GM12878 (cell line): ENCODE data around the gene F13A1. TPM values are rescaled to one million over a fixed set of nuclear protein-coding genes. Genes with fewer than 3 reads are reported as not detected.

Experiments used
- ATAC-seq: fragments of 200-7000 bp; cut with Tn5 transposase; 3 replicates; pipeline ENCODE4 v1.9.1; 2020; ENCODE audit warnings: mild to moderate bottlenecking, moderate library complexity
- BruUV-seq: library from RNA; stranded (reverse); fragments of 400-500 nt; replicated peaks from 2 replicates; lab custom pipeline; 2021; lab: Mats Ljungman, UMichigan
- CTCF ChIA-PET: fragments of 300-600 bp; sonication (Branson Sonifier 250); formaldehyde crosslinking; extraction: SDS; loops from one replicate; lab custom pipeline; 2021; ENCODE audit warnings: inconsistent platforms; lab: Yijun Ruan, JAX
- POLR2A ChIA-PET: fragments of 350-600 bp; formaldehyde crosslinking; extraction: SDS; loops from one replicate; lab custom pipeline; 2021; ENCODE audit warnings: inconsistent platforms; lab: Charles Lee
- RAD21 ChIA-PET: fragments of 300-600 bp; sonication (Branson Sonifier 250); formaldehyde crosslinking; loops from one replicate; lab custom pipeline; 2023; ENCODE audit warnings: antibody characterized with exemption; ENCODE audit not compliant: unreplicated experiment; lab: Charles Lee
- SMC1A ChIA-PET: fragments of 300-600 bp; sonication (Branson Sonifier 250); formaldehyde crosslinking; loops from one replicate; lab custom pipeline; 2023; ENCODE audit not compliant: unreplicated experiment, uncharacterized antibody; lab: Charles Lee
- DNase-seq: peaks from one replicate; pipeline ENCODE4 v3.0.0-alpha.2; 2011; ENCODE audit warnings: low read depth, low spot score
- FAIRE-seq: peaks from 3 replicates; lab custom pipeline; 2011; peaks lifted over from hg19 to GRCh38; lab: Jason Lieb, UNC
- H2AFZ ChIP-seq: 2 replicates; pipeline ENCODE4 v1.6.0; 2011; ENCODE audit warnings: low read depth, low read length, control low read depth; ENCODE audit not compliant: control insufficient read depth
- H3K27ac ChIP-seq: 2 replicates; pipeline ENCODE4 v1.5.1; 2011; ENCODE audit warnings: control low read depth; ENCODE audit not compliant: control insufficient read depth, insufficient read depth
- H3K27me3 ChIP-seq, 2 experiments: replicated peaks in 1 of 2; 2 replicates each; pipeline versions ENCODE4 v1.6.0 to v1.6.1; 2011; ENCODE audit warnings: low read length in 1 of 2; ENCODE audit not compliant: control insufficient read depth in 2 of 2, insufficient read depth in 2 of 2
- H3K36me3 ChIP-seq, 2 experiments: 2 replicates each; pipeline ENCODE4 v1.5.1; 2011; ENCODE audit warnings: low read length in 1 of 2; ENCODE audit not compliant: control insufficient read depth in 2 of 2, insufficient read depth in 2 of 2
- H3K4me1 ChIP-seq: 2 replicates; pipeline ENCODE4 v1.6.1; 2011; ENCODE audit warnings: mild to moderate bottlenecking, low read length, moderate library complexity, mixed read lengths; ENCODE audit not compliant: control insufficient read depth, insufficient read depth
- H3K4me2 ChIP-seq: 2 replicates; pipeline ENCODE4 v1.6.0; 2011; ENCODE audit warnings: control low read depth; ENCODE audit not compliant: control insufficient read depth, insufficient read depth
- H3K4me3 ChIP-seq: fragments of 200-600 bp; sonication (generic); 2 replicates; pipeline ENCODE4 v1.5.1; 2016
- H3K79me2 ChIP-seq: 2 replicates; pipeline ENCODE4 v1.6.0; 2011; ENCODE audit warnings: low read length; ENCODE audit not compliant: control insufficient read depth, insufficient read depth
- H3K9ac ChIP-seq: 2 replicates; pipeline ENCODE4 v1.8.0; 2011; ENCODE audit warnings: low read length, control low read depth, mixed read lengths; ENCODE audit not compliant: control insufficient read depth, insufficient read depth
- H3K9me3 ChIP-seq: replicated peaks from 3 replicates; pipeline ENCODE4 v1.5.1; 2011; ENCODE audit warnings: mild to moderate bottlenecking, low read length; ENCODE audit not compliant: control insufficient read depth, insufficient read depth
- H4K20me1 ChIP-seq: 2 replicates; pipeline ENCODE4 v1.6.0; 2011; ENCODE audit not compliant: control insufficient read depth, insufficient read depth
- CBFB ChIP-seq: IDR thresholded peaks from 2 replicates; pipeline ENCODE4 v1.6.1; 2016; ENCODE audit warnings: antibody characterized with exemption, low read depth
- EP300 ChIP-seq, 2 experiments: fragments of 150-350 bp in 1 of 2; IDR thresholded peaks; 2 replicates each; pipeline ENCODE4 v1.6.1; 2011 to 2012; ENCODE audit warnings: low read depth in 2 of 2, low read length in 2 of 2, borderline replicate concordance in 1 of 2, improper control_type of control experiment in 1 of 2, inconsistent platforms in 1 of 2; ENCODE audit not compliant: control insufficient read depth in 1 of 2
- JUNB ChIP-seq: IDR thresholded peaks from 2 replicates; pipeline ENCODE4 v1.6.1; 2016; ENCODE audit warnings: antibody characterized with exemption, mild to moderate bottlenecking
- MYC ChIP-seq: IDR thresholded peaks from 2 replicates; pipeline ENCODE4 v1.6.1; 2011; ENCODE audit warnings: mild to moderate bottlenecking, low read length, moderate library complexity, inconsistent platforms; ENCODE audit not compliant: insufficient read depth, insufficient replicate concordance, insufficient read length, severe bottlenecking
- PKNOX1 ChIP-seq: fragments of 450-650 bp; IDR thresholded peaks from 2 replicates; pipeline ENCODE4 v1.6.1; 2016; ENCODE audit warnings: mild to moderate bottlenecking
- SMAD1 ChIP-seq: fragments of 450-650 bp; IDR thresholded peaks from 2 replicates; pipeline ENCODE4 v1.6.1; 2018; ENCODE audit warnings: mild to moderate bottlenecking, low read depth; ENCODE audit not compliant: partially characterized antibody
- SREBF1 ChIP-seq: IDR thresholded peaks from 2 replicates; pipeline ENCODE4 v1.6.1; 2012; ENCODE audit warnings: mild to moderate bottlenecking, low read length
- USF1 ChIP-seq: IDR thresholded peaks from 2 replicates; pipeline ENCODE4 v1.6.1; 2011; ENCODE audit warnings: borderline replicate concordance, low read depth, mild to moderate bottlenecking, moderate library complexity, mixed read lengths, low read length; ENCODE audit not compliant: insufficient read depth; ENCODE audit errors: extremely low read length
- USF2 ChIP-seq: IDR thresholded peaks from 2 replicates; pipeline ENCODE4 v1.6.1; 2011; ENCODE audit warnings: low read depth, low read length, improper control_type of control experiment, borderline replicate concordance
- WGBS: methylation state at CpG from one replicate; pipeline ENCODE4 v1.1.6; 2016; ENCODE audit warnings: low lambda C conversion rate; ENCODE audit not compliant: insufficient replicate concordance, insufficient coverage; ENCODE audit errors: missing lambda C conversion rate; 5-methylcytosine and 5-hydroxymethylcytosine counted together
- in situ Hi-C: fragments of 300-500 bp; cut with MboI; formaldehyde crosslinking; loops from 9 replicates; pipeline ENCODE4 v1.14.3; 2018; ENCODE audit warnings: mixed read lengths
- intact Hi-C: fragments of 100-400 bp; cut with micrococcal nuclease; formaldehyde crosslinking; loops from one replicate; pipeline ENCODE4 v1.14.2; 2022; ENCODE audit not compliant: unreplicated experiment
- polyA plus RNA-seq, 11 experiments: library from polyadenylated mRNA; depleted of rRNA in 4 of 11; unstranded in 6 of 11; stranded (reverse) in 5 of 11; fragments of >200 nt; fragmentation: Nextera tagmentation in 4 of 11; fragmentation: Illumina TruSeq in 1 of 11; extraction: Ambion mirVana in 4 of 11; extraction: Trizol in 1 of 11; gene quantifications; 1 replicate in 1 of 11; 2 replicates in 10 of 11; pipeline versions ENCODE4 v1.2.1 to v1.2.3, GENCODE V29; 2011 to 2016; ENCODE audit warnings: inconsistent platforms in 2 of 11, missing spikeins in 2 of 11, low read depth in 1 of 11
- total RNA-seq, 4 experiments: library from RNA; depleted of rRNA in 3 of 4; stranded (reverse); fragments of >200 nt in 3 of 4; fragmentation: Illumina TruSeq in 1 of 4; extraction: Trizol in 1 of 4; gene quantifications; 2 replicates each; pipeline versions ENCODE4 v1.2.1 to v1.2.3, GENCODE V29; 2013 to 2021

F13A1 gene
- total and polyA plus RNA-seq, 10 of the 15 experiments (the other 5 are each of a cell fraction or from before 2014, with no cell fraction given) = 0.48 to 1.8 (median 1.0) TPM

- H3K4me3 ChIP-seq = no peak overlapping the region
- ATAC-seq = no peak
- H2AFZ ChIP-seq = no peak overlapping the region
- no peak for TF ChIP-seq CBFB
- no peak for TF ChIP-seq SMAD1
- TF ChIP-seq PKNOX1 = no peak
- TF ChIP-seq USF2 = no peak
- TF ChIP-seq EP300 (IDR thresholded peaks at IDR 0.05; ENCODE audit: borderline replicate concordance in 1 of 2, control insufficient read depth in 1 of 2, low read depth in 2 of 2, low read length in 2 of 2) = no peak
- TF ChIP-seq SREBF1 = no peak
- no peak for TF ChIP-seq MYC
- no peak for TF ChIP-seq USF1
- no peak for TF ChIP-seq JUNB
- ChIA-PET CTCF (interaction anchor here (0.5 kb wide), 1 partner anchor 134 kb away, joined by 3 read pairs; no protein-coding TSS in a partner anchor), POLR2A (no interaction called here), SMC1A (interaction anchor here (1.4 kb wide), 1 partner anchor 10 kb away, joined by 6 read pairs; no protein-coding TSS in a partner anchor), RAD21 (no interaction called here)
- no peak overlapping the region for H3K27ac ChIP-seq
- H3K9me3 ChIP-seq = no peaks in the 10 kb centered on the region
- no peak for FAIRE-seq
- intact Hi-C loops = no loop called here
- no peak for DNase-seq
- no peaks in the 10 kb centered on the region for H3K4me1 ChIP-seq
- WGBS = 54% methylated on average over 4 of the region's 4 CpGs
- no peak overlapping the region for H3K9ac ChIP-seq
- no peak overlapping the region for H3K4me2 ChIP-seq
- in situ Hi-C loops = no loop called here
- BruUV-seq = no TSS peak
- H3K79me2 ChIP-seq = no peaks in the 10 kb centered on the region
- H3K36me3 ChIP-seq = no peaks in the 10 kb centered on the region
- no peaks in the 10 kb centered on the region for H4K20me1 ChIP-seq
- no peaks in the 10 kb centered on the region for H3K27me3 ChIP-seq
These were observed 43.0 kb downstream of the F13A1 start for GRCh38 chr6:6277413-6277812.
